Occipital lobe (tissue), 2 donors: ENCODE measurements around the gene ECE1. TPM values are rescaled to one million over a fixed set of nuclear protein-coding genes. Genes with fewer than 3 reads are reported as not detected.
A peak's percentile ranks its signal among the peaks of the same experiment; 100 is the strongest.

Experiments used
- DNase-seq: peaks from one replicate; lab custom pipeline; 2025; lab: John Stamatoyannopoulos, UW
- total RNA-seq: library from RNA; depleted of rRNA; stranded (reverse); fragments of >200 nt; gene quantifications from one replicate; pipeline ENCODE4 v1.2.3, GENCODE V29; 2014

ECE1 gene
- 9.5 TPM for total RNA-seq

GRCh38 chr1:21289700-21290545 is at the start of gene ECE1:
Gene ECE1 (minus strand): TSS chr1:21290463. CDS start chr1:21290414, 49 bp downstream.
- DNase-seq, result no peak

GRCh38 chr1:21339356-21340229 is 49.3 kb upstream of the ECE1 start:
- DNase-seq, result no peak

GRCh38 chr1:21338573-21339355 is 48.5 kb upstream of the ECE1 start:
- DNase-seq, result no peak

- DNase-seq, result no peak
These were observed 47.8 kb upstream of the ECE1 start for GRCh38 chr1:21337928-21338572.

- no peak for DNase-seq
These were observed 47.2 kb upstream of the ECE1 start for GRCh38 chr1:21337454-21337927.

- no peak for DNase-seq
These were observed 46.8 kb upstream of the ECE1 start for GRCh38 chr1:21337010-21337437.

- DNase-seq, result no peak
These were observed 45.5 kb upstream of the ECE1 start for GRCh38 chr1:21335750-21336224.

- DNase-seq, result no peak
These were observed 44.9 kb upstream of the ECE1 start for GRCh38 chr1:21335088-21335691.

- DNase-seq, result peak; percentile 38
These were observed 44.2 kb upstream of the ECE1 start for GRCh38 chr1:21334214-21335087.

- no peak for DNase-seq
These were observed 43.6 kb upstream of the ECE1 start for GRCh38 chr1:21333824-21334213.

GRCh38 chr1:21332554-21333311 is 42.5 kb upstream of the ECE1 start:
- DNase-seq, result no peak

GRCh38 chr1:21331752-21332478 is 41.7 kb upstream of the ECE1 start:
- DNase-seq, result no peak

- DNase-seq, result no peak
These were observed 40.3 kb upstream of the ECE1 start for GRCh38 chr1:21330544-21330943.

- DNase-seq, result no peak
These were observed 39.1 kb upstream of the ECE1 start for GRCh38 chr1:21329209-21329844.

GRCh38 chr1:21327566-21328323 is 37.5 kb upstream of the ECE1 start:
- DNase-seq, result no peak

GRCh38 chr1:21326861-21327344 is 36.6 kb upstream of the ECE1 start:
- DNase-seq, result no peak
